GM12875 (cell line): ENCODE measurements around the gene VANGL1.

Source experiments
- H3K4me3 ChIP-seq: one replicate; pipeline ENCODE4 v1.5.1; 2011; ENCODE audit warnings: low read depth, low read length, control low read depth
- TF ChIP-seq, protein P1 (sequence below): IDR thresholded peaks from 2 replicates; pipeline ENCODE4 v1.5.1; 2011; ENCODE audit warnings: low read depth, mild to moderate bottlenecking, control low read depth, inconsistent platforms, low read length, moderate library complexity, borderline replicate concordance; ENCODE audit not compliant: insufficient read depth

VANGL1 gene

GRCh38 chr1:115725600-115725999 lies 83.8 kb downstream of the VANGL1 start:
- no peak overlapping the region for H3K4me3 ChIP-seq
- TF ChIP-seq, protein P1, sequence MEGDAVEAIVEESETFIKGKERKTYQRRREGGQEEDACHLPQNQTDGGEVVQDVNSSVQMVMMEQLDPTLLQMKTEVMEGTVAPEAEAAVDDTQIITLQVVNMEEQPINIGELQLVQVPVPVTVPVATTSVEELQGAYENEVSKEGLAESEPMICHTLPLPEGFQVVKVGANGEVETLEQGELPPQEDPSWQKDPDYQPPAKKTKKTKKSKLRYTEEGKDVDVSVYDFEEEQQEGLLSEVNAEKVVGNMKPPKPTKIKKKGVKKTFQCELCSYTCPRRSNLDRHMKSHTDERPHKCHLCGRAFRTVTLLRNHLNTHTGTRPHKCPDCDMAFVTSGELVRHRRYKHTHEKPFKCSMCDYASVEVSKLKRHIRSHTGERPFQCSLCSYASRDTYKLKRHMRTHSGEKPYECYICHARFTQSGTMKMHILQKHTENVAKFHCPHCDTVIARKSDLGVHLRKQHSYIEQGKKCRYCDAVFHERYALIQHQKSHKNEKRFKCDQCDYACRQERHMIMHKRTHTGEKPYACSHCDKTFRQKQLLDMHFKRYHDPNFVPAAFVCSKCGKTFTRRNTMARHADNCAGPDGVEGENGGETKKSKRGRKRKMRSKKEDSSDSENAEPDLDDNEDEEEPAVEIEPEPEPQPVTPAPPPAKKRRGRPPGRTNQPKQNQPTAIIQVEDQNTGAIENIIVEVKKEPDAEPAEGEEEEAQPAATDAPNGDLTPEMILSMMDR = no peak

DNA sequence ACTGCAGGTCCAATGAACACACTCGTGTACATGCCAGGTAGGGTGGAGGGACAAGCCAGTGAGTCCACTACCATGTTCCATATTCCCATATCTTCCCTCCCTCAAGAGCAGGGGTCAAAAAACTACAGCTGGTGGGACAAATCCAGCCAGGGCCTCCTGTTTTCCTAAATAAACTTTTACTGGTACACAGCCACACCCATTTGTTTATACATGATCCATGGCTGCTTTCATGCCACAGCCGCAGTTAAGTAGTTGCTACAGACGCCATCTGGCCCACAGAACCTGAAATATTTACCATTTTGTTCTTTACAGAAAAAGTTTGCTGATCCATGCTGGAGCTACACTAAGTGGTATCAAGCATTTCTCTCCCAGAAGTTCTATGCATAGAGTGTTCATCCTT lies 84.4 kb downstream of the VANGL1 start:
- H3K4me3 ChIP-seq = no peak overlapping the region
- TF ChIP-seq, protein P1 = no peak

GRCh38 chr1:115726570-115726969 lies 84.8 kb downstream of the VANGL1 start:
- H3K4me3 ChIP-seq = no peak overlapping the region
- TF ChIP-seq, protein P1 = no peak

GRCh38 chr1:115727706-115728249 lies 86.0 kb downstream of the VANGL1 start:
- TF ChIP-seq, protein P1 = no peak
- H3K4me3 ChIP-seq = no peak overlapping the region

DNA sequence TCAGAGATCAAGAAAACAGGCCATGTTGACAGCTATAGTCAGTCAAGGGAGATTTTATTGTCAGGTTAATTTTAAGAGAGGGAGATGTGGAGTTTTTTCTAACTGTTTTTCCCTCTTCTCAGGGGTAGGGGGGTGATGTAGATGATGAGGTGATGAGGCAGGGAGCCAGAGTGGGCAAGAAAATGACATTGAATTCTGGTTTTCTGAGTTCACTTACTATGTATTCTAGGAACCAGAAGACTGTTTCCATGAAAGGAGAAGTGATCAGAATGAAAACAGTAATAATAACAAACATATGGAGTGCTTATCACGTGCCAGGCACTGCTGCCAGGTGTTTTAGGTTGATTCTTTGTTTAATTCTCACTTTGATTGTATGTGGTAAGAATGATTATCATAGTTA lies 86.6 kb downstream of the VANGL1 start:
- H3K4me3 ChIP-seq = no peak overlapping the region
- TF ChIP-seq, protein P1 = no peak

- no peak overlapping the region for H3K4me3 ChIP-seq
- TF ChIP-seq, protein P1 = no peak
Measured at GRCh38 chr1:115729756-115730155, 88.0 kb downstream of the VANGL1 start.

DNA sequence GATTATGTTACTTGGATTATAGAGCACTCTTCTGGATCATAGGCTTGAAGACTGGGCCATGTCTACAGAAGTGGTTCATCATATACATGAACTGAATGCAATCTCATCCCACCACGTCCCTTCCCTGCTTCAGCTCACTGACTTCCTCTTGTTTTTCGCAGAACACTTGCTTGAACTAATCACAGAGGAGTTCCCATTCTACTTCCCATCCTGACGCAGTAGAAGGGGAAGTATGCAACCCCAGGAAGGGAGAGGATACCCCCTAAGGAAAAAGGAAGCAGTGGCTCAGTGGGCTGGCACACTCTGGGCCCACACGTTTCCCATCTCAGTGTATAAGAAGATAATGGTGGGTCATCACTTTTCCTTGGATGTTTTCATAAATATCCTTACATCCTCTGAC lies 90.5 kb downstream of the VANGL1 start:
- TF ChIP-seq, protein P1 = no peak
- H3K4me3 ChIP-seq = no peak overlapping the region
